Tibial artery (tissue), 4 donors: Measurements from ENCODE around the gene PPP2R5B.

ENCODE experiments used
- DNase-seq, 2 donors: peaks; one replicate each; pipeline ENCODE4 v3.0.0-alpha.2; 2019
- H3K27ac ChIP-seq, 2 donors: fragments of 200-600 bp; sonication (generic) in 1 of 2; 1 replicate in 1 of 2; 2 replicates in 1 of 2; pipeline ENCODE4 v1.5.1; 2018 to 2019; ENCODE audit warnings: mild to moderate bottlenecking in 1 of 2
- H3K27me3 ChIP-seq, 2 donors: fragments of 200-600 bp; sonication (generic) in 1 of 2; one replicate each; pipeline versions ENCODE4 v1.5.1 to v1.6.0; 2016 to 2019
- H3K36me3 ChIP-seq, 3 donors: fragments of 200-600 bp; sonication (generic) in 2 of 3; one replicate each; pipeline ENCODE4 v1.5.1; 2016 to 2019; ENCODE audit warnings: mild to moderate bottlenecking in 2 of 3
- H3K4me1 ChIP-seq, 4 donors: fragments of 200-600 bp; sonication (generic) in 2 of 4; 1 replicate in 3 of 4; 2 replicates in 1 of 4; pipeline ENCODE4 v1.5.1; 2016 to 2019
- H3K4me3 ChIP-seq, 2 donors: fragments of 200-600 bp; sonication (generic) in 1 of 2; 1 replicate in 1 of 2; 2 replicates in 1 of 2; pipeline ENCODE4 v1.5.1; 2018 to 2019; ENCODE audit warnings: mild to moderate bottlenecking in 2 of 2
- H3K9me3 ChIP-seq, 3 donors: fragments of 200-600 bp; sonication (generic) in 1 of 3; one replicate each; pipeline ENCODE4 v1.5.1; 2016 to 2019
- CTCF ChIP-seq, 2 experiments: fragments of 200-600 bp in 1 of 2; fragments of 450-650 bp in 1 of 2; IDR thresholded peaks; one replicate each; pipeline ENCODE4 v1.5.1; 2017 to 2019; ENCODE audit warnings: antibody characterized with exemption in 2 of 2, mild to moderate bottlenecking in 1 of 2, moderate library complexity in 1 of 2
- intact Hi-C: fragments of 100-400 bp; cut with DNase I; formaldehyde crosslinking; loops from one replicate; pipeline ENCODE4 v1.15.0; 2023; ENCODE audit warnings: low total_unique reads

PPP2R5B gene

GRCh38 chr11:64920124-64920523 is 4.4 kb upstream of the PPP2R5B start:
- Histone ChIP-seq H3K27ac (no peak overlapping the region), H3K9me3 (no peaks in the 10 kb centered on the region), H3K27me3 (no peaks in the 10 kb centered on the region), H3K4me1 (peaks cover 0 to 36% (median 26%) of the 10 kb centered on the region in 4 donors), H3K4me3 (no peak overlapping the region), H3K36me3 (no peaks in the 10 kb centered on the region)
- TF ChIP-seq CTCF (IDR thresholded peaks at IDR 0.05), result no peak
- DNase-seq, result no peak
- intact Hi-C loops, result loop anchor here (10.0 kb wide), 1 partner anchor 195 kb away; the partner anchor contains the start of genes TM7SF2 and ZNHIT2

GRCh38 chr11:64921384-64921783 is 3.1 kb upstream of the PPP2R5B start:
- TF ChIP-seq CTCF (IDR thresholded peaks at IDR 0.05), result no peak
- no peak overlapping the region for H3K4me3 ChIP-seq
- no peak for DNase-seq
- H3K9me3 ChIP-seq, result no peaks in the 10 kb centered on the region
- H3K36me3 ChIP-seq, result peaks cover 0 to 1% (median 0%) of the 10 kb centered on the region in 3 donors
- H3K4me1 ChIP-seq, result peaks cover 0 to 36% (median 27%) of the 10 kb centered on the region in 4 donors
- no peaks in the 10 kb centered on the region for H3K27me3 ChIP-seq
- intact Hi-C loops, result loop anchor here (10.0 kb wide), 1 partner anchor 193 kb away; the partner anchor contains the start of genes TM7SF2 and ZNHIT2
- no peak overlapping the region for H3K27ac ChIP-seq

GRCh38 chr11:64923151-64923661 is 1.3 kb upstream of the PPP2R5B start:
- intact Hi-C loops, result loop anchor here (10.0 kb wide), 1 partner anchor 192 kb away; the partner anchor contains the start of genes TM7SF2 and ZNHIT2

GRCh38 chr11:64924910-64925284 is 408 bp downstream of the PPP2R5B start:
- H3K4me3 ChIP-seq, result peak overlapping the region; percentile 84 to 97
- H3K9me3 ChIP-seq, result no peaks in the 10 kb centered on the region
- peaks cover 9 to 32% (median 30%) of the 10 kb centered on the region in 3 donors for H3K36me3 ChIP-seq
- DNase-seq, result no peak
- TF ChIP-seq CTCF (IDR thresholded peaks at IDR 0.05), result no peak
- intact Hi-C loops, result loop anchor here (10.0 kb wide), 1 partner anchor 190 kb away; the partner anchor contains the start of genes TM7SF2 and ZNHIT2
- H3K27ac ChIP-seq, result peak overlapping the region; percentile 93
- peaks cover 0 to 24% (median 21%) of the 10 kb centered on the region in 4 donors for H3K4me1 ChIP-seq
- no peaks in the 10 kb centered on the region for H3K27me3 ChIP-seq

More at GRCh38 chr11:64923151-64923661, 1.3 kb upstream of the PPP2R5B start:
- no peaks in the 10 kb centered on the region for H3K9me3 ChIP-seq
- peak overlapping the region in 1 of 2 donors; percentile 97 for H3K4me3 ChIP-seq
- no peaks in the 10 kb centered on the region for H3K27me3 ChIP-seq
- TF ChIP-seq CTCF (IDR thresholded peaks at IDR 0.05), result no peak
- peaks cover 0 to 31% (median 24%) of the 10 kb centered on the region in 4 donors for H3K4me1 ChIP-seq
- H3K27ac ChIP-seq, result peak overlapping the region; percentile 93
- H3K36me3 ChIP-seq, result peaks cover 0 to 18% (median 15%) of the 10 kb centered on the region in 3 donors
- no peak for DNase-seq

- no peak for TF ChIP-seq CTCF (IDR thresholded peaks at IDR 0.05)
- no peak for DNase-seq
- H3K27ac ChIP-seq, result peak overlapping the region; percentile 93
Measured at GRCh38 chr11:64925536-64926436, 1.3 kb downstream of the PPP2R5B start.

More at GRCh38 chr11:64925536-64926436, 1.3 kb downstream of the PPP2R5B start:
- H3K4me1 ChIP-seq, result peaks cover 0 to 24% (median 21%) of the 10 kb centered on the region in 4 donors
- peak overlapping the region; percentile 84 to 97 for H3K4me3 ChIP-seq
- no peaks in the 10 kb centered on the region for H3K9me3 ChIP-seq
- intact Hi-C loops, result loop anchor here (10.0 kb wide), 1 partner anchor 189 kb away; the partner anchor contains the start of genes TM7SF2 and ZNHIT2
- no peaks in the 10 kb centered on the region for H3K27me3 ChIP-seq
- H3K36me3 ChIP-seq, result peaks cover 18 to 41% (median 39%) of the 10 kb centered on the region in 3 donors
